IPS DF 19.7 (cell line): ENCODE measurements around the gene IRF2.

Experiments
- DNase-seq: peaks from one replicate; pipeline ENCODE4 v3.0.0-alpha.2; 2013; ENCODE audit warnings: low read depth, low spot score

Gene IRF2

DNA sequence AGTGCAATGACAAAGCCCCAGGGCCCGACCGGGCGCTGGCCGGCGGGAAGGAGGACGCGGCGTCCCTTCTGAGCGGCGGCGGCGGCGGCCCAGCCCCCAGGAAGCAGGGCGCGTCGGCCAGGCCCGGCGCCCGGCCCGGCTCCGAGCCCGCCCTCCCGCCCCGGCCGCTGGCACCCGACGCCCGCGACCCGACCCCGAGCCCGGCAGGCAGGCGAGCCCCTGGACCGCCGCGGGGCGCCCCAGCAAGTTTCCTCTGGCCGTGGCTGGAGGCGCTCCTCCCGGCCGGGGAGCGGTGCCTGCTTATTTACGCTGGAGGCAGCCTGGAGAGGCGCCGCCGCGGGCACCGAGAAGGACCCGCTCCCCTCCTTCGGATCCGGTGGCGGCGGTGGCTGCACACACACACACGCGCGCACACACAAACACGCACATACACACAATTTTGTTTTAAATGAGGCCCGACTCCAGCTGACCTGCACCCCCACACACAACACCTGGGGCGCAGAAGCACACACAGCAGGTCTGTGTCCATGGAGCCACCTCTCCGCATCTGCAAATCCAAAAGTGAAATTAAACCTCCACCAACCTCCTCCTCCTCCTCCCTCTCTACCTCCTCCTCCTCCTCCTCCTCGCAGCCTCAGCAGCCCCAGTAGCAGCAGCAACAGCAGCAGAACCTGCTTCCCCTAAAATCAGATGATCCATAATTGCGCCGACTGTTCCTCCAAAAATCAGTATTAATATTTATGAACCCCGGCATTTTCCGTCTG, 669 bp downstream of the IRF2 start:
- no peak for DNase-seq

DNA sequence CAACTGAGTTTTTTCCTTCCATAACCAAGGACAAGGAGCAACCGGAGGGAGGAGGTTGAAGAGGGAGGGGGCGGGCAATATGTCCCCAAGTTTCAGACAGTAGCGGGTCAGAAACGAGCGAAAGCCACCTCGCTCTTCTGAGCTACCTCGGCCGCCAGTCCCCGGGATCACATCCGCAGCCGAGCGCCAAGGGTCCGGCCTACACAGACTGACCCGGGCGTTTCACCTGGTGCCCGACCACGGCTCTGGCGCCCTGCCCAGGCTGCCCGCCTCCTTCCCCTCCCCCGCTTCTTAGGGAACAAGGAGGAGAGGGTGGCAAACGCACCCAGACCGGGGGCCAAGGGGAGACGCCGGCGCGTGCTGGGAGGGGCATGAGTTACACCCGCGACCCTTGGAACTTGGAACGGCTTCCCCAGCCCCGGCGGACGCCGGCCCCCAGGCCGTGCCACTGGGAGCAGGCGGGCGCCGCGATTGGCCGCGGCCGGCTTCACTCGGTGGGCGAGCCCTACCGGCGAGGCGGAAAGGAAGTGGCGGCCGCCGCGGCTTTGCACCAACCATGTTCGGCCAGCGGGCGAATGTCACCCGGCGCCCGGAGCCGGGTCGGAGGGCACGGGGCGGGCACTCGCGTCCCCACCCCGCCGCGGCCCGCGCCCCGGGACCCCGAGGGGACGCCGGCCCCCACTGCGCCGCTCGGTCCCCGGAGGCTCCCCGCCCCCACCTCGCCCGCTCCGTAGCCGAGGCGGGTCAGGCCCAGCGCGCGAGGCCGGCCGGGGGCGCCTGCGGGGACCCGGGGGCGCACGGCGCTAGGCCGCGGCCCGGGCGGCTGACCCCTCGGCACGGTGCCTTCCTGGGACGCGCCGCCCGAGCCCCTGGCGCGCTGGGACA, 1.5 kb downstream of the IRF2 start:
- DNase-seq, result no peak

DNA sequence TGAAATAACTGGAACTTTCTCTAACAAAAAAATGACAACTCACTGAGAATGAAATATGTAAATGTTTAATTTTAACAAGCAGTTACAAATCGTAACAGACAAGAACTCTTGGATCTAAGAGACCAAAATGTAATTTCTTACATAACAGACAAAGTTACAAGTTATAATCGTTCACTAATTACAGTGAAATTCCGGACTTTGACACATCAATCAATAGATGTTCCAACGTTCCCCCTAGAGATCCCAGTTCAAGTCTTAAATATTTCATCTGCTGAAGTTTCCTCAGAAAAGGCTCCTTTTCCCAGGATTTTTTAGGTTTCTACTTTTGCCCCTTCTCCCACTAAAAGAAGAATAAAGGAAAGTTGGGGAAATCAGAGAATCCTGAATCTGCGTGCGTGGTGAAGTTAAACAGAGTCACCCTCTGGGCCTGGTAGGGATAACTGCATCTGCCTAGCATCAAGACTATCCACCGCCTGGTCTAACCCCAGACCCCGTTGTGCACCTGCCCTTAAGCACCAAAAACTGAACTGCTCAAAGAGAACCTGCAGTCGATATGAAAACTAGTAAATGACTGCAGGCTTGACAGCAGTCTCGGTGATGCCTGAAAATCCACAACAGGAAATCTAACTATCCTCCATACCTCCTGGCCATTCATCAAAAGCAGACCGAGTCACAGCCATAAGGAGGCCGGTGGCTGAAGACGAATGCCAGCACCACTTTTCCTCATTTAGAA, 2.3 kb downstream of the IRF2 start:
- no peak for DNase-seq

DNA sequence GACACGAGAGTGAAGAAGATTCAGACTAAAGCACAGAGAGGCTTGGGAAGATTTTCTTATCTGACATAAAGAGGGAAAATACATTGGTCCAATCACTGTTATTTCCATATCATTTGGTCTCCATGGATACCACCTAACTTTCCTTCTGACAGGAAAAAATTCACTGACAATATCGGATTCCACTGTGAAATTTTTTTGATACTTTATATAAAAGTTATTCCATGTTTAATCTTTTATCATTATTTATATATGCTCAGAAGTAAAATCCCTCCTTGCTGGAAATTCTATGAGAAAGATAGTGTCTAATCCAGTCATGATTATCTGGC, 3.6 kb downstream of the IRF2 start:
- no peak for DNase-seq

DNA sequence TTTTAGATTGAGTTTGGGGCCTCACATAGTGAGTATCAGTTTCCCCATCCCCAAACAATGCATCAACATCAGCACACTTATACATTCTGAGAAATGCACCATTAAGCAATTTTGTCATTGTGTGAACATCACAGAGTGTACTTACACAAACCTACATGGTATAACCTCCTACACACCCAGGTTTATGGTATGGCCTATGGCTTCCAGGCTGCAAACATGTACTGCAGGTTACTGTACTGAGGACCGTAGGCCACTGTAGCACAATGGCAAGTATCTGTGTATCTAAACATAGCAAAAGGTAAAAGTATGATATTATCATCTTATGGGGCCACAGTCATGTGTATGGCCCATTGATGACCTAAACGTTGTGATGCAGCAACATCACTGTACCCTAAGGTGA, 7.7 kb downstream of the IRF2 start:
- no peak for DNase-seq

DNA sequence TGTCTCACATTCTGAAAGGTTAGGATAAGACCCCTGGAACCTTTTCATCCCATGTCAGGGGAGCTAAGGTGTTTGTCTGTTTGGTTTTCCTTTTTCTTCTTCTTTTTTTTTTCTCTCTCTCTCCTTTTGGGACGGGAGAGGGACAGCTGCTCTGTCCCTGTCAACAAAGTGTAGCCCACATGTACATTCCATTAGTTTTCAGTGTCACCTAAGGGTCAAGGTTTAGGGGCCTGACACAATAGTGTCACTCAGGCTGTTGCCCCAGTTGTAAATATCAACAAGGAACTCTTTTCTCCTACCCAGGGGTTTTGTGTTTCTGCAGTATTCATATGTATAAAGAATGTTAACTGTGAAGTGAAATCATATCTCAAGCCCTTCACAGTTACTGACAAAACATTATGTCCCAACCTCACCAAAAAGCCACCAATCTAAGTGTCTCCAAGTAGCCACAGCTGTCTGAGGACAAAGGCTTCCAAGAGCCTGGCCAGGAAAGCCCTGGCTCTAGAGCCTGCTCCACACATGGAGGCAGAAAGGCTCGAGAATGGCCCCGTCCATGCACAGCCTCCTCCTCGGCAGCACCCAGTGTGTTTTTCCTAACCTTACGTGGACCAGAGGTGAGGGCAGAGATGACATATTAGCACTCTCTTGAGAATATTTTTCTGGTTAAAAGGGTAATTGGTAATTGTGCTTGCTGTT, 9.4 kb downstream of the IRF2 start:
- no peak for DNase-seq

DNA sequence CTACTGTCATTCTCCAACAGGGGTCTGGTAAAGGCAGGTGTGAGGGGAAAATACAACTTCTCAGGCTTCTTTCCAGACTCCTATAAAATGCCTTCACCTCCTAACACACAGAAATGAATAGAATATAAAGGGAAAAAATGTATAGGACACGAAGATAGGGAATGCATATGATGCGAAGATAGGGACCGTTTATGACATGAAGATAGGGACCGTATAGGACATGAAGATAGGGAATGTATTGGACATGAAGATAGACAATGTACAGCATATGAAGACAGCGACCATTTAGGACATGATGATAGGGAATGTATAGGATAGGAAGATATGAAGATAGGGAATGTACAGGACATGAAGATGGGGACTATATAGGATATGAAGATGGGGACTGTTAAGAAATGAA, 10.5 kb downstream of the IRF2 start:
- DNase-seq, result no peak

DNA sequence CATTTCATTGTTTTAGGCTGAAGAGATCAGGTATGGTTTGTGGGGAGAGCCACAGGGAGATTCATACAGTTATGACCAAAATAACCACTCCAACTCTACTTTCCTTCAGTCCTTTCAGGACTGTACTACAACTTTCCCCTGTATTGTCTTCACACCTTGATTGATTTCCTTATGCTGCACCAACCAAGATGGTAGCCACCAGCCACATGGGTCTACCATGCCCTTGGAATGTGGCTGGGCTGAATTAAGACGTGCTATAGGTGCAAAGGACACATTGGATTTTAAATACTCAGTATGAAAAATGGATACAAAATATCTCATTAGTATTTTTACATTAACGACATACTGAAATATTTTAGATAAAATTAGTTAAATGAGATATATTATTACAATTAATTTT, 11.2 kb downstream of the IRF2 start:
- DNase-seq, result no peak

DNA sequence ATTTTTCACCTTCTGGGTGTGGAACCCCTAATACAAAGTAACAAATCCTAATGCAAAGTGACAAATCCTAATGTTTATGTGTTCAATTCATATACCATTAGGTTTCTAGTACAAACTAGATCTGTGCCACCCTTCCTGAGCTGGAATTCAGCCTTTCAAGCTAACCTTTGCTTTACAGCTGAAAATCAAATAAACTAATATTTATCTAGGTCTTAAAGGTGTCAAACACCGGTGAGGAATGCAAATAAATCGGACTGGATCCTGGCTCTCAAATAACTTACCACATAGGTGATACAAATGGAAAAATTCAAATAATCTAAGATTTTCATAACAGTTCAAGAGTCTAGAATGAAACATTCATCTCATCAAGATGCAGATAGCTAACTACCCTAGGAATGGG, 11.6 kb downstream of the IRF2 start:
- DNase-seq, result no peak

DNA sequence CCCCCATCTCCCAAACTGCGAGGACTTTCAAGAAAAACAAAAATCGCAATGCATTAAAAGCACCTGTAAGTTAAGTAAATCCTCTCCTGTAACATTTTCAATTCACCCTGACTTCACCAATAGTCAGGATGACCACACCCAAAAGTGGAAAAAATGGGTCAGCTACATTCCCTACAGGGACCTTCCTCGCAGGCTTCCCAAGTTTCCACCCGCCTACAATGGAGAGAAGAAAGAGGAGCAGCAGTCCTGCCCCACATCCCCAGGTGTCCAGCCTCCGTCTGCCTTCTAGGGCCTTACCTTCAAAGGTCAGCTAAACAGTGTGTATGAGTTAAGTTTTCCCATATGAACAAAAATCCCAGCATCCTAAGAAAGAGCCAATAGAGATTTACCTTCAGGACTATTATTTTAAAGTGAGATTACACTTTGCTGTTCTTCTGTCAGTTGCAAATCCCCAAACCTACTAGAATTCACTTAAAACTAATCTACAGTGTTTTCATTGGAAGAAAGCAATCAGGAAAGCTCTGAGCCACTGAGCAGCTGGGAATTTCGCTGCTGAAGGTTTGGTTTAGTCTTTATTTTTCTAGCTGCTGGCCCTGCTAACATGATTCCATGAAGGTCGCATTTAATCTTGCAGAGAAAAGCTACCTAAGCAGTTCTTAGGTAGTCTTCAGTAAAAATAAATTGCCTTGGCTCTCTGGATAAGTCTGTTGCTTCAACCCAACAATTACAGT, 12.5 kb downstream of the IRF2 start:
- no peak for DNase-seq

DNA sequence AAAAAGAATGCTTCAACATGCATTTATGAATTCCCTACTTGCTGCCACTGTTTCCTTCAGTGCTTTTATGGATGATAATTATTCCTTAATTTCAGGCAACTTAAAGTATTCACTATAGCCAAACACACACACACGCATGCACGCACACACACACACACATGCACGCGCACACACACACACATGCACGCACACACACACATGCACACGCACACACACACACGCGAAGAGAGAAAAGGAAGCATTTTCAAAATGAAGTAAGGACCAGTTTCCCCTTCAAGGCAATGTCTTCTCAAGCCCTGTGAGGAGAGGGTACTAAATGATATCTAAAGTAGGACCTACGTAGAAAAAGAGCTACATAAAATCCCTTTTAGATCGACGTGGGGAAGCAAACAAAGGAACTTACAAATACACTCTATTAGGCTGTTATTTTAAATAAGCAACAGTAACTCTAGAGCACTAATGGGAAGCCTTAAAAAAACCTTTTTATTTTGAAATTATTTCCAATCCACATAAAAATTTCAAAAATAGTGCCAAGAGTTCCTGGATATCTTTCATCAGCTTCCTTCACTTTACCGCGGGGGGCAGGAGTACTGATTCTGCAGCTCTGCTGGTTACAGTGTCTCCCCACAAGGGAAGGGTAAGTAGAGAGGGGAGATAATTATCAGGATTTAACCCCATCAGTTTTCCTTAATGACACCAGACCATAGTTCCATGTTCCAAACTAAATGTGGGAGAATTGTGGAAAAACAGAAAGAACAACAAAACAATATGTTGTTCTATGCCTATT, 13.7 kb downstream of the IRF2 start:
- DNase-seq, result no peak

DNA sequence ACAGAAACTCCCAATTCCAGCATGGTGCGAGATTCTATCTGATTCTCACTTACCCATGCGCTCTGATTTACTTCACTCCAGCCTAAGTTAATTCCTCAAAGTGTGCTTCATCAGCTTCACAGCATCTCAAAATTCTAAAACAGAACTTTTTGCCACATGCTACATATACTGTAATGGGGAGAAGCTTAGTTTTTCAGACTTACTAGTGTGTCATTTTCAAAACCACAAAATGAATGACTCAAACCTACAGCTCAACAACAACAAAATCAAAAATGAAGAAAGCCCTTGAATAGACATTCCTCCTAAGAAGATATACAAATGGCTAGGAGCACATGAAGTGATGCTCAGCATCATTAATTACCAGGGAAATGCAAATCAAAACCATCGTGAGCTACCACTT, 14.9 kb downstream of the IRF2 start:
- DNase-seq, result no peak

DNA sequence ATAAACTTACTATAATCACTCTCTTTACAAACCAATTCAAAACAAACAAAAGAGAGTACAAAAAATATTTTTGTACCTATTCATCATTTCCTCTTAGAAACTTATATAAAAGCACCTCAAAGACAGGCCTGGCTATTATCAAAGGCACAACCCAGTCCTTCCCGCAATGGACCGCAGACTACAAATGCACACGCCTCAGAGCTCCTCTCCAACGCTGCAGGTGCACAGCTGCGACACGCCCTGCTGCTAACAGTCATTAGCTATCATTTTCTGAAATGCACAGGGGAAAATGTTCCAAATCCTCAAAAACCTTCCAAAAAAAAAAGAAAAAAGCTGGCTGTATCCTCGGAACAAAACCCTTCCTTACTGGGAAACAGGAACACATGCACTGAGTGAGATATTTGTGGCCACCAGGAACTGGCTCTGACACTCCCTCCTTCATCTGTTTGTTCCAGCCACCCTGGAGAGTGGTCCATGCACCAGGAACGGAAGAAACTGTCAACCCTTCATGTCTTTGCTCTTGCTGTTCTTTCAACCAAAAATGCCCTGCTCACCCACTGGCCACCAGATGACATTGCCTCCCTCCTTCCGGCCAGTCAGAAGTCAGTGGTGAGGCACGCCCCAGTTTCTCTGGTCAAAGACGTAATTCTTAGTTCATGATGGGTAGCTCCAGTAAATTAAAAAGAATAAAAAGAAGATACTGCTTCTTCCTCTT, 16.7 kb downstream of the IRF2 start:
- DNase-seq, result no peak

DNA sequence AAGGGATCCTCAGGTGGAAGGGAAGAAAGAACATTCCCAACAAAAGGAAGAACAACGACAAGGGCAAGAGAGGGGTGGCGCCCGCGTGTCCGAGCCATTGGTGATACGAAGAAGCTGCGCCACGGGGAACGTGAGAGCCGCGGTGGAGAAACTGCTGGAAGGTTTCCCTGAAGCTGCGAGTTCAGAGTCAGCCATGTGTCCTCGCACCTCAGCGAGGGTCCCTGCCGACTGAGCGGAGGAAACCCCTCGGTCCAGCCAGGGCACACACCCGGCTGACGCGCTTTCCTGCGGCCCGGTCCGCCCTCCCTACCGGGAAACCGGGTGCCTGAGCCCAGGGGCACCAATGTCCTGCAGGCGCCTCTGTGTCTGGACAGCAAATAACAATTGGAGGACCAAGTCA, 18.0 kb downstream of the IRF2 start:
- DNase-seq, result no peak

DNA sequence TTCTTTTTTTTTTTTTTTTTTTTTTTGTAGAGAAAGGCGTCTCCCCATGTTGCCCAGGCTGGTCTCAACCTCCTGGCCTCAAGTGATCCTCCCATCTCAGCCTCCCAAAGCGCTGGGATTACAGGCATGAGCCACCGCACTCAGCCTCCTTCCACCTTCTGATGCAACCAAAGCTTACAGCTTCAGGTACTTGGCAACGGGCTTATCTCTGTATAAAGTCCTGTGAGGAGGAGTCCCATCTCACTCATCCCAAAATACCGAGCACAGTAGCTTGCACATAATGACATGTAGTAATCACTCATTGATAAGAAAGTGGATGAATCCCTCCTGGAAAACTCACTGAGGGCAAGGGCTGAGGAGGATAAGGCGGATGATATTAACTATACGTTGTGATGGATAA, 19.1 kb downstream of the IRF2 start:
- no peak for DNase-seq

DNA sequence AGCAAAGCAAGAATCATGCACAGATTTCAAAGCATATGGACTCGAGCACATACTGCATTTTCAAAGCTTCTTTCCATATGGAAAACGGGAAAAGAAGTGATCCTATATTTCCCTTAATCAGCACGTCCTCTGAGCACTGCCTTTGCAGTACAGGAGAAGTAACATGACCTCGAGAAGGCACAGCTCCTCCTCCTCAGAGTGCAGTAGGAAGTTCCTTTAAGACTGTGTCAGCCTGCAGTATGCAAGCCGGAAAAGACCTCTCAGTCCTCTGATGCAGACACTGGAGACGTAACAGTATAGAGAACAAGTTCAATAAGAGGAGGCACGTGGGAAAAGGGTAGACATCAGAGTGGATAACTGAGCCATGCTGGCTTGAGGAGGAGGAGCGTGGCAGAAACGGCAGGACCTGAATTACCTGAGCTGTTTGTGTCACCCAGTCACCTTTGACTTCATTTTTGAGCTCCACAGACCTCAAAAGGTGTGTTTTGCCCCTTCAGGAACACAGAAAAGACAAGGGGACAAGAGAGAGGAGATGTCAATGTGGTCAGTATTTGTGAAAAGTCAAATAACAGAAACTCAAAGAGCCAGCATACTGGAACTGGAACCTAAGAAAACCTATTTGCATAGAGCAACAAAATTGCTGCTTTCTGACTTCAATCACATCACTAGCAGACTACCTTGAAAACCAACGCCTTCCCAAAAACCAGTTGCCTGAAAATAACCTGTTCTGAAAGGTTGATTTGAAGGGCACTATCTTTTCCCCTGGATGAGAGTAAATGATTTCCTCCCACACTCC, 20.8 kb downstream of the IRF2 start:
- no peak for DNase-seq

DNA sequence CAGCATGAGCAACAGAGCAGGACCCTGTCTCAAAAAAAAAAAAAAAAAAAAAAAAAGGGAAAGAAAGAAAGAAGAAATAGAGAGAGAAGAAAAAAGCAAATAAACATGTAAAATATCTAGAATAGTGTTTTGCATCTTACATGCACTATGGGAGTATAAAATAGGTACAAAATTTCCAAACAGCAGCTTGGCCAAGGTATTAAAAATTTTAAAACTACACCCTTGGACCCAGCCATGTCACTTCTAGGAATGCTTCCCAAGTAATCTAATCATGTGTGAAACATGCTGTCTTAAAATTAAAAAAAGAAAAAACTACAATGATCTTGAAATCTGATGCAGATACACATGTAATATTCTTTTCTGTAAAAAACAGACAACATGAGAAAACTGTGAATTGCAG, 21.6 kb downstream of the IRF2 start:
- no peak for DNase-seq

DNA sequence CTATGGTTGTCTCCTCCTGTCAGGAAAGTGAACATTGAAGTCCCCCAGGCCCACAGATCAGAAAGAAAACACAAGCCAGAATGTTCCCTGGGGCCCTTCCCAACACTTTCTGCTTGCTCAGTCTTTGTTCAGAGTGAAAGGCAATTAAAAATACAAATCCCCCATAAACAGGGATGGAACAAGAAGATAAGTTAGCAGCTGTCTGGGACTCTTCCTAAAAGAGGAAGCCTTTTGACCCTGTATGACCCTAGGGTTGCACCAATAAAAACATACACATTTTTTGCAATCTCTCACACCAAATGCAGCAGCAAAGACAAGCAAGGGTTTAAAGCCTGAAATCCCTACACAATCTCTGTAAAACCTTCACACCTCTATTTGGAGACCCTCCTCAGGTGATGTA, 22.6 kb downstream of the IRF2 start:
- no peak for DNase-seq
